ENCODE measurements around the gene C3orf62. TPM values are rescaled to one million over a fixed set of nuclear protein-coding genes. Genes with fewer than 3 reads are reported as not detected.

The C3orf62 gene
- total RNA-seq, 1 donor = 1.3 TPM

GRCh38 chr3:49269443-49270155, 7.4 kb downstream of the C3orf62 start:
- H3K4me3 ChIP-seq (ENCODE audit: low read depth, low read length) = no peak overlapping the region
- DNase-seq (ENCODE audit: low read depth) = no peak
- no peak for TF ChIP-seq CTCF (IDR thresholded peaks at IDR 0.05; ENCODE audit: insufficient read depth, low read length)

GRCh38 chr3:49266410-49267095, 10.5 kb downstream of the C3orf62 start:
- peak; percentile 56 for DNase-seq (ENCODE audit: low read depth)
- TF ChIP-seq CTCF (IDR thresholded peaks at IDR 0.05; ENCODE audit: insufficient read depth, low read length) = no peak
- H3K4me3 ChIP-seq (ENCODE audit: low read depth, low read length) = no peak overlapping the region

DNA sequence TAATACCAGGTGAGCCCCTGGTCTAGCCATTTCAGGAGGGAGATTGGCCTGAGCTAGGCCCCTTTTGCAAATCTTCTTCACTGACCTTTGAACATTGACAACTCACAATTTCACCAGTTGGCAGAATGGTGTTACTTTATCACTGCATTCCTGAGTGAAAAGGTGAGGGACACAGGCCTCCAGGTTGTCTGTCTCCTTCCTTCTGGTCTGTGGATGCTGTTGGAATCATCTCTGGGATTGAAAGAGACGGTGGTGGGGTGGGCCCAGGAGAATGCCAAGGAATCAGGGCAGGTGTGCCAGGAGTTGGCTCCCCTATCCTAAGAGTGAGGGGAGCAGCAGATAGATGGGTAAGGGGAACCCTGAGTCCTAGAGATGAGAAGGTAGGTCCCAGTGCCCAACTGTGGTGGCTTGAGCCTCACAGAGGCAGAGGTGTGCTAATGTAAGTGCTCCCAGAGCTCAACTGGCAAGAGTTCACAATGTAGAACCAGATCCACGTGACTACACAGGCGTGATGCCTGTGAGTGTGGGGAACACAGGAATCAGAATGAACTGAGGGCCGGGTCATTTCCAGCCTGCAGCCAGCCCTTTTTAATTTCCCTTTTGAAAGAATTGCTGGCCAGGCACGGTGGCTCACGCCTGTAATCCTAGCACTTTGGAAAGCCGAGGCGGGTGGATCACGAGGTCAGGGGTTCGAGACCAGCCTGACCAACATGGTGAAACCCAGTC, 11.2 kb downstream of the C3orf62 start:
- no peak for TF ChIP-seq CTCF (IDR thresholded peaks at IDR 0.05; ENCODE audit: insufficient read depth, low read length)
- no peak for DNase-seq (ENCODE audit: low read depth)
- H3K4me3 ChIP-seq (ENCODE audit: low read depth, low read length) = no peak overlapping the region

DNA sequence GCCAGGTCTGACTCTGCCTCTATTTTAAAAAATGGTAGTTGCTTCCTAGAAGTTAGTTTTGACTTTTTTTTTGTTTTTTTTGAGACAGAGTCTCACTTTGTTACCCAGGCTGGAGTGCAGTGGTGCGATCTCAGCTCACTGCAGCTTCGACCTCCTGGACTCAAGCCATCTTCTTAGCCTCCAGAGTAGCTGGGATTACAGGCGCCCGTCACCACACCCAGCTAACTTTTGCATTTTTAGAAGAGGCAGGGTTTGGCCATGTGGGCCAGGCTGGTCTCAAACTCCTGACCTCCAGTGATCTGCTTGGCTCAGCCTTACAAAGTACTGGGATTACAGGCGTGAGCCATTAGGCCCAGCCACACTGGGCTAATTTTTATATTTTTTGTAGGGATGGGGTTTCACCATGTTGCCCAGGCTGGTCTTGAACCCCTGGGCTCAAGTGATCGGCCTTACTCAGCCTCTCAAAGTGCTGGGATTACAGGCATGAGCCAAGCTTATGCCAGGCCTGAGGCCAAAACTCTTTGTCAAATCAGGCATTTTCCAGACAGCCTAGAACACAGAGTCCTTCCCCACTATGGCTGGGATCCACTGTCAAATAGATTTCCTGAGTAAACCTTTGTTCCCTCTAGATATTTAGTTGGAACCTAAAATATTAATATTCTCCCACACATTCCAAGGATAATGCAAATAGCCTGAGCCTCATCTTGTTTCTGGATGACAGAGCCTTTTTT, 13.7 kb downstream of the C3orf62 start:
- H3K4me3 ChIP-seq (ENCODE audit: low read depth, low read length) = no peak overlapping the region
- no peak for TF ChIP-seq CTCF (IDR thresholded peaks at IDR 0.05; ENCODE audit: insufficient read depth, low read length)
- DNase-seq (ENCODE audit: low read depth) = no peak

DNA sequence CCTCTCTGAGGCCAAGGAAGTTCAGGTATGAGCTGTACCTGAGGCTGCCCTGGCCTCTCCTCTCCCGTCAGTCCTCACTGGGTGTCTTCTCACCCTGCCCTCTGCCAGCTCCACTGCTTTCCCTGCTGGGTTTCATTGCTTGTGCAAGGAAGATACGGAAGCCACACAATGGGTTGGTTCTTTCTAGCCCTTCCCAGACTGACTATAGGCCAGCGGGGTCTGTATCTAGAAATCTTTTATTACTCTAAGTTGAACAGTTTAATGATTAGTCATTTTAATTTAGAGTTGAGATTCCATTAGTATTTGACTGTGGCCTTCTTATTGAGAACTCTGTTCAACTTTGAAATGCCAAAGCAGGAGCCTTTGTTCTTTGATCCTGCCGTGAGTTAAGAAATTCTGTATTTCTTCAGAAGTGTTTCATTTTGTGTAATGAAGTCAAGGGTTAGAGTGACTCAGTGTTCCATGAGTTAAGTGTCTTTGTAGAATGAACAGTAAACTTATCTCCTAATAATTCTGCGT, 16.2 kb downstream of the C3orf62 start:
- no peak for TF ChIP-seq CTCF (IDR thresholded peaks at IDR 0.05; ENCODE audit: insufficient read depth, low read length)
- no peak overlapping the region for H3K4me3 ChIP-seq (ENCODE audit: low read depth, low read length)
- no peak for DNase-seq (ENCODE audit: low read depth)

DNA sequence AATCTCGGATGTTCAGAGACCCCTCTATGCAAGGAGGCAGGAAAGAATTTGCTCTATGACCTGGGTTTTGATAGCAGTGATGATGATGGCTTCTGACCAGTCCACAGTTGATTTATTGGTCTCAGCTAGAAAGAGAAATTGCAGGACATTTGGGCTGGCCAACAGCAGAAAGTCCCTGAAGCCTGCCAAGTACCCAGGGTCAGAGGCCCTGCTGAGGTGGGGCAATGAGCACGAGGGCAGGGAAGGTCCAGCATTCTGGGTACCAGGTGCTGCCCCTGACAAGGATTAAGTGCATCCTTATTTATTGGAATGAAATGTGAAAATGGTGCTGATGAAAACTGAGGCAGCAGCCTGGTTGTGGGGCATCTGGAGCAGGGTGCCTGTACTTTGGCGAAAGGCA, 19.8 kb downstream of the C3orf62 start:
- H3K4me3 ChIP-seq (ENCODE audit: low read depth, low read length) = no peak overlapping the region
- DNase-seq (ENCODE audit: low read depth) = no peak
- TF ChIP-seq CTCF (IDR thresholded peaks at IDR 0.05; ENCODE audit: insufficient read depth, low read length) = no peak

Data from fibroblast of the aortic adventitia (primary cell).